ENCODE results near the gene INPP4B. TPM values are rescaled to one million over a fixed set of nuclear protein-coding genes. Genes with fewer than 3 reads are reported as not detected.
A peak's percentile ranks its signal among the peaks of the same experiment; 100 is the strongest.

The INPP4B gene
- total RNA-seq, 1 experiment from 2014 or later = 14.3 TPM

GRCh38 chr4:142435599-142436235, 410.4 kb downstream of the INPP4B start (continued):
- no peak for TF ChIP-seq ATF3 (IDR thresholded peaks at IDR 0.05)
- TF ChIP-seq TCF7L2 (IDR thresholded peaks at IDR 0.05; ENCODE audit: borderline replicate concordance, extremely low read depth, insufficient read depth, insufficient read length) = no peak
- no peak for TF ChIP-seq RAD21 (IDR thresholded peaks at IDR 0.05; ENCODE audit: low read depth)
- no peak for TF ChIP-seq ZNF274 (IDR thresholded peaks at IDR 0.05; ENCODE audit: low read depth, low read length)
- TF ChIP-seq MAX (IDR thresholded peaks at IDR 0.05) = no peak
- no peak for TF ChIP-seq YY1 (IDR thresholded peaks at IDR 0.05; ENCODE audit: extremely low read depth, insufficient replicate concordance, low read depth, low read length)
- TF ChIP-seq POLR2A (IDR thresholded peaks at IDR 0.05; ENCODE audit: borderline replicate concordance, extremely low read depth, insufficient read depth, insufficient read length) = no peak
- no peak for TF ChIP-seq SIN3A (IDR thresholded peaks at IDR 0.05; ENCODE audit: low read depth)
- TF ChIP-seq SP1 (IDR thresholded peaks at IDR 0.05; ENCODE audit: low read depth) = no peak
- TF ChIP-seq POLR2AphosphoS5 (IDR thresholded peaks at IDR 0.05; ENCODE audit: low read depth, low read length) = no peak
- TF ChIP-seq ZFX (IDR thresholded peaks at IDR 0.05) = no peak
- no peak for TF ChIP-seq FOSL1 (IDR thresholded peaks at IDR 0.05; ENCODE audit: low read depth)

- no peaks in the 10 kb centered on the region for H3K36me3 ChIP-seq (ENCODE audit: control insufficient read depth in 1 of 2, insufficient read depth in 2 of 2, low read length in 2 of 2)
- H3K4me2 ChIP-seq (ENCODE audit: low read length) = no peak overlapping the region
- H3K9me2 ChIP-seq (ENCODE audit: insufficient read depth) = 0 out of 2 replicates have a peak, but pooled peaks cover 3% of the 10 kb centered on the region
- peak; percentile 4 for DNase-seq (ENCODE audit: low read depth, low spot score)
- no TSS peak for BruUV-seq (replicated peaks)
- peaks cover 4 to 7% of the 10 kb centered on the region in 2 experiments; a peak in 2 of 4 replicates for H3K4me1 ChIP-seq (ENCODE audit: control insufficient read depth in 1 of 2, insufficient read depth in 2 of 2, low read length in 2 of 2)
- TF ChIP-seq EZH2 (IDR thresholded peaks at IDR 0.05) = no peak
- peak in 1 of 3 experiments; percentile 12; a peak in 2 of 6 replicates for TF ChIP-seq CTCF (IDR thresholded peaks at IDR 0.05 in 2 of 3, conservative IDR thresholded peaks at IDR 0.05 in 1 of 3; ENCODE audit: borderline replicate concordance in 1 of 3, insufficient read depth in 1 of 3, low read depth in 2 of 3, low read length in 2 of 3)
- TF ChIP-seq RAD21 (IDR thresholded peaks at IDR 0.05; ENCODE audit: low read depth) = peak; percentile 25; the same call in 1 of the 2 replicates
- H3K27ac ChIP-seq (ENCODE audit: low read depth, low read length) = no peak overlapping the region
- H3K79me2 ChIP-seq (ENCODE audit: insufficient read depth, low read length) = no peaks in the 10 kb centered on the region
- H3K27me3 ChIP-seq (ENCODE audit: insufficient read depth, low read length) = no peaks in the 10 kb centered on the region
- ATAC-seq = peak; percentile 73
- H3K9ac ChIP-seq (ENCODE audit: low read length) = no peak overlapping the region
- no peaks in the 10 kb centered on the region for H4K20me1 ChIP-seq (ENCODE audit: insufficient read depth)
- ChIA-PET CTCF (no interaction called here), RAD21 (ENCODE audit: low non-redundant PET in 1 of 2, low total read pairs in 2 of 2, uncharacterized antibody in 2 of 2, unreplicated experiment in 2 of 2) (interaction anchor here in 1 of 2 experiments (1.0 kb wide), 1 partner anchor 9 kb away, joined by 3 read pairs; no protein-coding TSS in a partner anchor), POLR2A (no interaction called here)
- no peaks in the 10 kb centered on the region for H3K9me3 ChIP-seq (ENCODE audit: control insufficient read depth in 1 of 2, insufficient read depth in 1 of 2, low read depth in 1 of 2, low read length in 2 of 2)
- H3K4me3 ChIP-seq (replicated peaks in 1 of 2; ENCODE audit: low read depth in 1 of 2, low read length in 2 of 2) = no peak overlapping the region
- intact Hi-C loops (cut with micrococcal nuclease) = no loop called here
- H2AFZ ChIP-seq (ENCODE audit: low read depth, low read length, poor library complexity, severe bottlenecking) = no peak overlapping the region
Observed at GRCh38 chr4:142434519-142435224, 411.4 kb downstream of the INPP4B start.
